Gastrocnemius medialis (tissue), 4 donors: ENCODE results near the gene PARD3. TPM values are rescaled to one million over a fixed set of nuclear protein-coding genes. Genes with fewer than 3 reads are reported as not detected.

Experiments
- ATAC-seq, 2 donors: fragments of 150-250 bp; one replicate each; pipeline ENCODE4 v1.9.1; 2016
- DNase-seq, 2 donors: peaks; one replicate each; pipeline ENCODE4 v3.0.0-alpha.2; 2019
- H3K27ac ChIP-seq, 4 donors: fragments of 200-600 bp; sonication (generic); 1 replicate in 1 of 4; 2 replicates in 3 of 4; pipeline ENCODE4 v1.5.1; 2016 to 2018; ENCODE audit warnings: mild to moderate bottlenecking in 2 of 4, moderate library complexity in 1 of 4
- H3K27me3 ChIP-seq, 3 donors: fragments of 200-600 bp; sonication (generic) in 2 of 3; 1 replicate in 1 of 3; 2 replicates in 2 of 3; pipeline versions ENCODE4 v1.5.1 to v1.6.0; 2016 to 2019; ENCODE audit warnings: mild to moderate bottlenecking in 1 of 3, moderate library complexity in 1 of 3
- H3K36me3 ChIP-seq, 2 donors: fragments of 200-600 bp; sonication (generic) in 1 of 2; one replicate each; pipeline ENCODE4 v1.5.1; 2017 to 2018
- H3K4me1 ChIP-seq, 2 donors: fragments of 200-600 bp; sonication (generic) in 1 of 2; one replicate each; pipeline ENCODE4 v1.5.1; 2016 to 2017; ENCODE audit warnings: mild to moderate bottlenecking in 2 of 2
- H3K4me3 ChIP-seq, 4 donors: fragments of 200-600 bp; sonication (generic) in 3 of 4; 1 replicate in 1 of 4; 2 replicates in 3 of 4; pipeline ENCODE4 v1.5.1; 2016 to 2019; ENCODE audit warnings: mild to moderate bottlenecking in 2 of 4
- H3K9me3 ChIP-seq, 3 donors: fragments of 200-600 bp; sonication (generic) in 2 of 3; 1 replicate in 1 of 3; 2 replicates in 2 of 3; pipeline ENCODE4 v1.5.1; 2016 to 2019
- POLR2A ChIP-seq, 2 donors: fragments of 450-650 bp; IDR thresholded peaks; one replicate each; pipeline ENCODE4 v1.6.1; 2017; ENCODE audit warnings: antibody characterized with exemption in 2 of 2, mild to moderate bottlenecking in 2 of 2, moderate library complexity in 2 of 2
- in situ Hi-C, 4 donors: fragments of 200-750 bp; cut with MboI; loops; one replicate each; pipeline versions ENCODE4 v1.15.0 to v1.8.0; 2017; ENCODE audit warnings: low sequenced_read_pairs in 4 of 4
- intact Hi-C: fragments of 100-400 bp; cut with DNase I; formaldehyde crosslinking; loops from one replicate; pipeline ENCODE4 v1.15.1; 2023; ENCODE audit warnings: low total_unique reads
- total RNA-seq, 4 donors: library from RNA; depleted of rRNA; stranded (reverse); fragments of >200 nt; gene quantifications; one replicate each; pipeline versions ENCODE4 v1.1.0 to v1.2.3, GENCODE V29; 2016
- TF ChIP-seq, protein P1 (sequence below), 5 experiments: fragments of 450-650 bp in 3 of 5; fragments of 200-600 bp in 2 of 5; sonication (generic) in 2 of 5; IDR thresholded peaks in 4 of 5; conservative IDR thresholded peaks in 1 of 5; 1 replicate in 4 of 5; 2 replicates in 1 of 5; pipeline ENCODE4 v1.5.1; 2016 to 2019; ENCODE audit warnings: antibody characterized with exemption in 5 of 5, mild to moderate bottlenecking in 3 of 5, moderate library complexity in 3 of 5

PARD3 gene
- total RNA-seq, 4 donors from 2014 or later = 64.6 to 75.8 (median 68.3) TPM

DNA sequence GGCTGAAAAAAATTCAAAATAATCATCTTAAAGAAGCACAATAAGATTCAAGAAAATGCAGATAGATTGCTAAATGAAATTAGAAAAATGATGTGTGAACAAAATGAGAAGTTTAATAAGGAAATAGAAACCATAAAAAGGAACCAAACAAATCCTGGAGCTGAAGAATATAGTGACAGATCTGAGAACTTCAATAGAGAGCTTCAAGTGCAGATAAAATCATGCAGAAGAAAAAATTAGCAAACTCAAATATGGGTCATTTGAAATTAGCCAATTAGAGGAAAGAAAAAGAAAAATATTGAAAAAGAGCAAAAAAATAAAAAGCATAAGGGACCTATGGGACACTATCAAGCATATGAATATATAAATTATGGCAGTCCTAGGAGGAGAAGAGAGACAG lies 720.1 kb downstream of the PARD3 start:
- H3K27ac ChIP-seq = no peak overlapping the region
- intact Hi-C loops (no loop called here), in situ Hi-C loops (no loop called here)
- no peaks in the 10 kb centered on the region for H3K27me3 ChIP-seq
- no peaks in the 10 kb centered on the region for H3K9me3 ChIP-seq
- TF ChIP-seq, protein P1, sequence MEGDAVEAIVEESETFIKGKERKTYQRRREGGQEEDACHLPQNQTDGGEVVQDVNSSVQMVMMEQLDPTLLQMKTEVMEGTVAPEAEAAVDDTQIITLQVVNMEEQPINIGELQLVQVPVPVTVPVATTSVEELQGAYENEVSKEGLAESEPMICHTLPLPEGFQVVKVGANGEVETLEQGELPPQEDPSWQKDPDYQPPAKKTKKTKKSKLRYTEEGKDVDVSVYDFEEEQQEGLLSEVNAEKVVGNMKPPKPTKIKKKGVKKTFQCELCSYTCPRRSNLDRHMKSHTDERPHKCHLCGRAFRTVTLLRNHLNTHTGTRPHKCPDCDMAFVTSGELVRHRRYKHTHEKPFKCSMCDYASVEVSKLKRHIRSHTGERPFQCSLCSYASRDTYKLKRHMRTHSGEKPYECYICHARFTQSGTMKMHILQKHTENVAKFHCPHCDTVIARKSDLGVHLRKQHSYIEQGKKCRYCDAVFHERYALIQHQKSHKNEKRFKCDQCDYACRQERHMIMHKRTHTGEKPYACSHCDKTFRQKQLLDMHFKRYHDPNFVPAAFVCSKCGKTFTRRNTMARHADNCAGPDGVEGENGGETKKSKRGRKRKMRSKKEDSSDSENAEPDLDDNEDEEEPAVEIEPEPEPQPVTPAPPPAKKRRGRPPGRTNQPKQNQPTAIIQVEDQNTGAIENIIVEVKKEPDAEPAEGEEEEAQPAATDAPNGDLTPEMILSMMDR (IDR thresholded peaks at IDR 0.05 in 4 of 5, conservative IDR thresholded peaks at IDR 0.05 in 1 of 5) = no peak
- TF ChIP-seq POLR2A (IDR thresholded peaks at IDR 0.05) = no peak
- DNase-seq (no peak), ATAC-seq (no peak)
- no peak overlapping the region for H3K4me3 ChIP-seq
- H3K36me3 ChIP-seq = no peaks in the 10 kb centered on the region
- no peaks in the 10 kb centered on the region for H3K4me1 ChIP-seq

DNA sequence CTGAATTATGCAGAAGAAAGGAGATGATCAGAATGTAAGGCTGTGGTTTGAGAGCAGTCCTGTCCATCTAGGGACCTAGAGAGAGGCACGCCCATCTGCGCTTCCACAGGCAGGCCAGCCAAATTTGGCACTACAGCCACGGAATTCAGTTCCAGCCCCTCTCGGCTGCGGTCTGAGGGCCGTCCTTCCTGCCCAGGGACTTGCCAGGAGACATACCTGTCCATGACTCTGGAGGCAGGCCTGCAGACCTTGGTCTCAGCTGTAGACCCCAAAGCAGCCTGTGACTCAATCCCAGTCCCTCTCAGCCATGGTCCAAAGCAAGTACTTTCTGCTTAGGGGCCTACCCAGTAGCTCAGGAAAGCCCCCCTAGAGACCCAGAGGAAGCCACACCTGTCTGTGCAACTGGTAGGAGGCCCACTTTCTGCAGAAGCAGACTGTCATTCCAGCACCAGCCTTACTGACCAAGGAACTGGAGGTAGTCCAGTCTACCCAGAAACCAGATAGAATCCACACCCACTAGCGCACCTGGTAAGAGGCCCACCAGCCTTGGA lies 720.9 kb downstream of the PARD3 start:
- Histone ChIP-seq H3K27ac (no peak overlapping the region), H3K9me3 (no peaks in the 10 kb centered on the region), H3K27me3 (no peaks in the 10 kb centered on the region), H3K36me3 (no peaks in the 10 kb centered on the region), H3K4me1 (no peaks in the 10 kb centered on the region), H3K4me3 (no peak overlapping the region)
- no peak for TF ChIP-seq POLR2A (IDR thresholded peaks at IDR 0.05)
- TF ChIP-seq, protein P1 (IDR thresholded peaks at IDR 0.05 in 4 of 5, conservative IDR thresholded peaks at IDR 0.05 in 1 of 5) = no peak
- in situ Hi-C loops (no loop called here), intact Hi-C loops (no loop called here)
- ATAC-seq (no peak), DNase-seq (no peak)

DNA sequence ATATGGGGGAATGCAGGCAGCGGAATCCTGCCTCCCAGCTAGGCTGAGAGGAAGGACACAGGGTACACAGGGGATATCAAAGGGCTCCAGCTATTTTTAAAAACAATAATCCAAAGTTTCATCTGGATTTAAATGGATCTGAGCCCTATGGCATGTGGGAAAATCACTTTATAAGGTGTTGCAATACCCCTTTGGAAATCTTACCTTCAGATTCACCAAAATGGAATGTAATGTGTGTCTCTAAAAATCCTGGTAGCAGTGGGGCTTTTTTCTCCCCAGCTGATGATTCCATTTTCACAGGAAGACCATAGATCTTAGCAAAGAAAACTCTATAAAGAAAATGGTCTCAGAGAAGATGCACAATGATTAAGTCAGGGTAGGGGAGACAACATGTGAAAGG lies 722.2 kb downstream of the PARD3 start:
- Histone ChIP-seq H3K27ac (no peak overlapping the region), H3K36me3 (no peaks in the 10 kb centered on the region), H3K4me1 (no peaks in the 10 kb centered on the region), H3K4me3 (no peak overlapping the region), H3K9me3 (no peaks in the 10 kb centered on the region), H3K27me3 (no peaks in the 10 kb centered on the region)
- ATAC-seq (no peak), DNase-seq (no peak)
- TF ChIP-seq, protein P1 (IDR thresholded peaks at IDR 0.05 in 4 of 5, conservative IDR thresholded peaks at IDR 0.05 in 1 of 5) = no peak
- no peak for TF ChIP-seq POLR2A (IDR thresholded peaks at IDR 0.05)
- intact Hi-C loops (no loop called here), in situ Hi-C loops (no loop called here)

DNA sequence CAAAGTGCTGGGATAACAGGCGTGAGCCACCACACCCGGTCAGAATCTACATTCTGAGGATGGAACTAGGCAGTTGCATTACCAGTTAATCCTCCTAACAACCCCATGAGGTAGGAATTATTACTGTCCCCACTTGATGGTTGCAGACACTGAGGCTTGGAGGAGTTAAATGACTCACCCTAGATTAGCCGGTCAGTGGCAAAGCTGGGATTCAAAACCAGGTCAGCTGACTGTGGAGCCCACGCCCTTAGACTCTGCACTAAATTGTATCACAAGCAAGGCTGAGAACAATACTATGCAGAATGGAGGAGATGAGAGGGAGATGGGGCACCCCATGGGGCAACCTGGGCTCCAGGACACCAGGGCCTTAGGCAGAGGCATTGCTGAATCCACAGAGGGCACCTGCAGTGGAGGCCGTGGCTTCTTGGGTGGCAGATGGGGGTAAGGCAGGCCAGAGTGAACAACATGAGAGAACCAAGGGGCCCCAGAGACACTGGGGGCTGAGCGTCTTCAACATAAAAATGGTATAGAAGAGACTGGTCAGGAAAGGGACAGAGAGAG lies 723.4 kb downstream of the PARD3 start:
- Histone ChIP-seq H3K4me1 (no peaks in the 10 kb centered on the region), H3K4me3 (no peak overlapping the region), H3K36me3 (no peaks in the 10 kb centered on the region), H3K27me3 (no peaks in the 10 kb centered on the region), H3K9me3 (no peaks in the 10 kb centered on the region), H3K27ac (no peak overlapping the region)
- in situ Hi-C loops = no loop called here
- TF ChIP-seq, protein P1 (IDR thresholded peaks at IDR 0.05 in 4 of 5, conservative IDR thresholded peaks at IDR 0.05 in 1 of 5) = no peak
- no peak for TF ChIP-seq POLR2A (IDR thresholded peaks at IDR 0.05)
- intact Hi-C loops = no loop called here
- DNase-seq (no peak), ATAC-seq (no peak)

DNA sequence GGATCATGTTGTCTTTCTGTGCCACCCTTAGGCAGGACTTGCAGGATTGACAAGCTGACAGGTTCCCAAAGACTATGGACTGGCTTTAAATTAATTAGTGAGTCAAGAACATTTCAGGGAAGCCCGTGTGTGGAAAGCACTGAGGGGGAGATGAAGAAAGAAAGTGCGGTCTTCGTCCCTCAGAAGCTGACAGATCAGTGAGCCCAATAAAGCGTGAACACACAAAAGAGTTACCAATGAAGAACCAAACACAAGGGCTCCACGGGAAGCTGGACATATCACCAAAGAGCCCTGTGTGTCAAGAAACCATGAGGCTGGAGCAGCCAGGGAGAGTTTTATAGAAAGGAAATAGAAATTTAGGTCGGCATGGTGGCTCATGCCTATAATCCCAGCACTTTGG lies 725.8 kb downstream of the PARD3 start:
- in situ Hi-C loops = no loop called here
- Histone ChIP-seq H3K36me3 (no peaks in the 10 kb centered on the region), H3K27me3 (no peaks in the 10 kb centered on the region), H3K4me1 (no peaks in the 10 kb centered on the region), H3K4me3 (no peak overlapping the region), H3K27ac (no peak overlapping the region), H3K9me3 (no peaks in the 10 kb centered on the region)
- no peak for DNase-seq
- TF ChIP-seq POLR2A (IDR thresholded peaks at IDR 0.05) = no peak
- TF ChIP-seq, protein P1 (IDR thresholded peaks at IDR 0.05 in 4 of 5, conservative IDR thresholded peaks at IDR 0.05 in 1 of 5) = no peak
- no peak for ATAC-seq
- intact Hi-C loops = no loop called here
